Memory B cell (primary cell): ENCODE measurements around the gene GATB.

Experiments used
- ATAC-seq: fragments of 150-1000 bp; cut with Tn5 transposase; 2 replicates; pipeline ENCODE4 v1.10.0; 2021; ENCODE audit warnings: low read depth, mild to moderate bottlenecking, moderate library complexity
- DNase-seq, 2 donors: peaks; one replicate each; pipeline ENCODE4 v3.0.0; 2022; ENCODE audit warnings: low spot score in 2 of 2
- H3K27ac Mint-ChIP-seq: one replicate; pipeline ENCODE4 v1.8.0; 2022; ENCODE audit warnings: mild to moderate bottlenecking, moderate library complexity, mixed read lengths
- H3K27me3 Mint-ChIP-seq: one replicate; pipeline ENCODE4 v1.8.0; 2022; ENCODE audit warnings: mixed read lengths
- H3K36me3 Mint-ChIP-seq: one replicate; pipeline ENCODE4 v1.8.0; 2022; ENCODE audit warnings: mild to moderate bottlenecking, mixed read lengths
- H3K4me1 Mint-ChIP-seq: one replicate; pipeline ENCODE4 v1.8.0; 2022; ENCODE audit warnings: mixed read lengths
- H3K4me3 Mint-ChIP-seq: one replicate; pipeline ENCODE4 v1.8.0; 2022; ENCODE audit warnings: mild to moderate bottlenecking, moderate library complexity, mixed read lengths
- H3K9me3 Mint-ChIP-seq: one replicate; pipeline ENCODE4 v1.8.0; 2022; ENCODE audit warnings: mixed read lengths

The GATB gene, protein sequence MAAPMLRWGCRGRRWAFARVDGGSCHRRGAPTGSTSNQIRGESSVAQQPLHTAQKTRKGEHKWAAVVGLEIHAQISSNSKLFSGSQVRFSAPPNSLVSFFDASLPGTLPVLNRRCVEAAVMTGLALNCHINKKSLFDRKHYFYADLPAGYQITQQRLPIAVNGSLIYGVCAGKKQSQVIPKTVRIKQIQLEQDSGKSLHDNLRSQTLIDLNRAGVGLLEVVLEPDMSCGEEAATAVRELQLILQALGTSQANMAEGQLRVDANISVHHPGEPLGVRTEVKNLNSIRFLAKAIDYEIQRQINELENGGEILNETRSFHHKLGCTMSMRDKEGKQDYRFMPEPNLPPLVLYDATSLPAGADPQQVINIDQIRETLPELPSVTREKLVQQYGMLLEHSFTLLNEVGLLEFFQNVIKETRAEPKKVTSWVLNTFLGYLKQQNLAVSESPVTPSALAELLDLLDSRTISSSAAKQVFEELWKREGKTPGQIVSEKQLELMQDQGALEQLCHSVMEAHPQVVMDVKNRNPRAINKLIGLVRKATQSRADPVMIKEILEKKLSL

GRCh38 chr4:151760712-151761661 is at the start of gene GATB:
TSS of gene GATB (minus strand) at chr4:151761007. CDS start at chr4:151760982, 25 bp downstream.
- H3K27ac Mint-ChIP-seq = peak within 1 kb of the TSS; percentile 91
- H3K4me3 Mint-ChIP-seq = peak within 1 kb of the TSS; percentile 95
- peaks cover 7% of the 10 kb centered on the region for H3K36me3 Mint-ChIP-seq
- H3K4me1 Mint-ChIP-seq = peaks cover 14% of the 10 kb centered on the region
- DNase-seq = peak; percentile 81 to 87
- peaks cover 1% of the 10 kb centered on the region for H3K9me3 Mint-ChIP-seq
- peaks cover 3% of the 10 kb centered on the region for H3K27me3 Mint-ChIP-seq
- ATAC-seq = peak; percentile 96

DNA sequence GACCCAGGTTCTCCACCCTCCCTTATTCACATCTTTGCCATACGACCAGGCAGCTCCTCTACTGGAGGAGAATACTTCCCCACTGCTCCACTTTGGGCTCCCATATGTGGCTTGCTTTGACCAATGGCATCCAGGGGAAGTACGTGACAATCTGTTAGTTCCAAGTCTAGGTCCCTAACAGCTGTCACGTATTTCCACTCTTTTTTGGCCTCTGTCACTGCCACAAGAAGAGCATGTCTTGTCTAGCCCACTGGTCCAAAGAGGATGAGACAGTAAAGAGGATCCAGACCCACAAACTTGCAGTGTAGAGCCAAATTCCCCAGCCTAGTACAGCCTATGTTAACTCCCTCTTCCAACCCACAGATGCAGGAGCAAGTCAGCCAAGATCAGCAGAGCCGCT is 49.7 kb upstream of the GATB start:
- Mint-ChIP-seq H3K27ac (no peak overlapping the region), H3K27me3 (peaks cover 3% of the 10 kb centered on the region), H3K4me1 (no peaks in the 10 kb centered on the region), H3K36me3 (no peaks in the 10 kb centered on the region), H3K9me3 (no peaks in the 10 kb centered on the region), H3K4me3 (no peak overlapping the region)
- no peak for ATAC-seq
- no peak for DNase-seq

- Mint-ChIP-seq H3K9me3 (no peaks in the 10 kb centered on the region), H3K36me3 (no peaks in the 10 kb centered on the region)
- no peak for ATAC-seq
Observed at GRCh38 chr4:151809716-151810115, 48.9 kb upstream of the GATB start.

GRCh38 chr4:151808542-151808941 is 47.7 kb upstream of the GATB start:
- ATAC-seq = no peak
- H3K27ac Mint-ChIP-seq = no peak overlapping the region
- no peaks in the 10 kb centered on the region for H3K9me3 Mint-ChIP-seq
- H3K4me3 Mint-ChIP-seq = no peak overlapping the region
- no peaks in the 10 kb centered on the region for H3K4me1 Mint-ChIP-seq
- no peaks in the 10 kb centered on the region for H3K36me3 Mint-ChIP-seq
- H3K27me3 Mint-ChIP-seq = peaks cover 3% of the 10 kb centered on the region
- DNase-seq = no peak

More at GRCh38 chr4:151809716-151810115, 48.9 kb upstream of the GATB start:
- no peak overlapping the region for H3K27ac Mint-ChIP-seq
- peaks cover 3% of the 10 kb centered on the region for H3K27me3 Mint-ChIP-seq
- DNase-seq = no peak
- H3K4me1 Mint-ChIP-seq = no peaks in the 10 kb centered on the region
- no peak overlapping the region for H3K4me3 Mint-ChIP-seq

- Mint-ChIP-seq H3K4me3 (no peak overlapping the region), H3K4me1 (no peaks in the 10 kb centered on the region), H3K27me3 (peaks cover 3% of the 10 kb centered on the region), H3K9me3 (no peaks in the 10 kb centered on the region), H3K27ac (no peak overlapping the region), H3K36me3 (no peaks in the 10 kb centered on the region)
- DNase-seq = no peak
- ATAC-seq = no peak
Observed at GRCh38 chr4:151808120-151808529, 47.3 kb upstream of the GATB start.

DNA sequence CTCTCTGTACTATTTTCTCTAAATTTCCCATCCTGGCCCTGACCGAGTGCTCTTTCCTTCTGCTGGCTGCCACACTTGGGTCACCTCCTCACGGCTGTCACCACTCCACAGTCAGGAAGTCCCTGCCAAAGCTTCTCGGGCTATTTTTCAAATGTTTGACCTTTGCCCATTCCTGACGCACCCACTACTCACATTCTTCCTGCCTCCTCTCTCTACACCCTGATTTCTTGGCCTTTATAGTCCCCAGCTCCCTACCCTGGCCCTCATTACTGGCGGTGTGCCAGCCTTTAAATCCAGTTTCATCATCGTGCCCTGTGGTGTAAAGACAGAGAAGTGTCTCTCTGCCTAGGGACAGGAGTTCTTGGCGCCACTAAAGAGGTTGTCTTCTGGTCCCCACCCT is 46.4 kb upstream of the GATB start:
- DNase-seq = no peak
- no peak for ATAC-seq

GRCh38 chr4:151806511-151806927 is 45.7 kb upstream of the GATB start:
- Mint-ChIP-seq H3K36me3 (no peaks in the 10 kb centered on the region), H3K9me3 (no peaks in the 10 kb centered on the region), H3K27me3 (peaks cover 3% of the 10 kb centered on the region), H3K27ac (no peak overlapping the region), H3K4me3 (no peak overlapping the region), H3K4me1 (no peaks in the 10 kb centered on the region)
- DNase-seq = no peak
- no peak for ATAC-seq

More for the DNA sequence above, 46.4 kb upstream of the GATB start:
- Mint-ChIP-seq H3K27ac (no peak overlapping the region), H3K4me3 (no peak overlapping the region), H3K36me3 (no peaks in the 10 kb centered on the region), H3K4me1 (no peaks in the 10 kb centered on the region), H3K9me3 (no peaks in the 10 kb centered on the region), H3K27me3 (peaks cover 3% of the 10 kb centered on the region)

GRCh38 chr4:151804821-151805220 is 44.0 kb upstream of the GATB start:
- ATAC-seq (no peak), DNase-seq (no peak)
- H3K4me1 Mint-ChIP-seq = no peaks in the 10 kb centered on the region
- H3K27ac Mint-ChIP-seq = no peak overlapping the region
- H3K4me3 Mint-ChIP-seq = no peak overlapping the region
- peaks cover 2% of the 10 kb centered on the region for H3K27me3 Mint-ChIP-seq
- no peaks in the 10 kb centered on the region for H3K36me3 Mint-ChIP-seq
- peaks cover 2% of the 10 kb centered on the region for H3K9me3 Mint-ChIP-seq

DNA sequence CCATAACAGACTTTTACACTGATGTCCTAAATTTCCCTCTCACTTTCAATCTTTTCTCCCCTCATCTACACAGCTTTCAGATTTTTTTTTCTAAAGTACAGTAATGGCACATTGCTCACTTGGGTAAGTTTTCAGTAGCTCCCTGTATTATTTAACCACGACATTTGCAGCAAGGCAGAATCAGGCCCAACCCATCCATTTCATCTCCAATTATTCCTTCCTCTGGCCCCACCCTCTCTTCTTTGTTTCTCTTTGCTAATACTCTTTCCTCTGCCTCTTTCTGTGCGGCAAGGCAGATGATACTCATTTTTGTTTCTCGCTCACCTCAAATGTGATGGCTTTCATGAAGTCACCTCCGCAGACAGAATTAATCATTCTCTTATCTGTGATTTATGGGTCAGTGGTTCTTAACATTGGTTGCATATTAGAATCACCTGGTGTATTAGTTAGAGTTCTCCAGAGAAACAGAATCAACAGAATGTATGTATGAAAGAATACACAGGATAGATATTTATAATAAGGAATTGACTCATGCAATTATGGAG is 43.4 kb upstream of the GATB start:
- Mint-ChIP-seq H3K27me3 (no peaks in the 10 kb centered on the region), H3K36me3 (no peaks in the 10 kb centered on the region), H3K4me1 (no peaks in the 10 kb centered on the region), H3K4me3 (no peak overlapping the region), H3K27ac (no peak overlapping the region), H3K9me3 (peaks cover 2% of the 10 kb centered on the region)
- DNase-seq = no peak
- no peak for ATAC-seq

- no peak overlapping the region for H3K27ac Mint-ChIP-seq
- H3K36me3 Mint-ChIP-seq = no peaks in the 10 kb centered on the region
- H3K4me3 Mint-ChIP-seq = no peak overlapping the region
- DNase-seq (no peak), ATAC-seq (no peak)
- H3K4me1 Mint-ChIP-seq = no peaks in the 10 kb centered on the region
- H3K9me3 Mint-ChIP-seq = peaks cover 2% of the 10 kb centered on the region
- no peaks in the 10 kb centered on the region for H3K27me3 Mint-ChIP-seq
Observed at GRCh38 chr4:151803246-151803645, 42.4 kb upstream of the GATB start.

- Mint-ChIP-seq H3K36me3 (no peaks in the 10 kb centered on the region), H3K9me3 (peaks cover 2% of the 10 kb centered on the region), H3K27ac (no peak overlapping the region), H3K4me1 (no peaks in the 10 kb centered on the region), H3K27me3 (no peaks in the 10 kb centered on the region), H3K4me3 (no peak overlapping the region)
- peak; percentile 39 to 43 for DNase-seq
- peak; percentile 78 for ATAC-seq
Observed at GRCh38 chr4:151801547-151802516, 41.0 kb upstream of the GATB start.

- DNase-seq (no peak), ATAC-seq (no peak)
- no peak overlapping the region for H3K4me3 Mint-ChIP-seq
- no peaks in the 10 kb centered on the region for H3K27me3 Mint-ChIP-seq
- no peaks in the 10 kb centered on the region for H3K4me1 Mint-ChIP-seq
- H3K9me3 Mint-ChIP-seq = peaks cover 2% of the 10 kb centered on the region
- H3K36me3 Mint-ChIP-seq = no peaks in the 10 kb centered on the region
- H3K27ac Mint-ChIP-seq = no peak overlapping the region
Observed at GRCh38 chr4:151799417-151800012, 38.7 kb upstream of the GATB start.
